Measurements from ENCODE around the gene ZCCHC14.

Gene ZCCHC14

DNA sequence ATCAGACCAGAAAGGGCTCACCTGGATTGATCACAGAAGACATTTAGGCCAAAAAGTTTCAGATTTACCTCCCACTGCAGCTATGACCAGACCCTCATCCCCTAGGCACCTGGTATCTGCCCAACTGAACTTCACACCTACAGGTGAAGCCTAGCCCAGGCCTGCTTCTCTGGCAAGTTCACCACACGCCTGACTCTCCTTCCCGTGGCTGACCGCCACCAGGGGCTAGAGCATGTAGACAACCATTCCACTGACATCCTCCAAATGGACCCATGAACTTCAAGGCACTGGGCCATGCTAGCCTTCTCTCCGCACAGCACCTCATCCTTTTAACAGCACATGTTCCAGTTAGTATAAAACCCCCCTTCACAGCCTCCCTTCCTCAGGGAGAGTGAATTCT lies 18.8 kb downstream of the ZCCHC14 start:
- no peak for DNase-seq

DNA sequence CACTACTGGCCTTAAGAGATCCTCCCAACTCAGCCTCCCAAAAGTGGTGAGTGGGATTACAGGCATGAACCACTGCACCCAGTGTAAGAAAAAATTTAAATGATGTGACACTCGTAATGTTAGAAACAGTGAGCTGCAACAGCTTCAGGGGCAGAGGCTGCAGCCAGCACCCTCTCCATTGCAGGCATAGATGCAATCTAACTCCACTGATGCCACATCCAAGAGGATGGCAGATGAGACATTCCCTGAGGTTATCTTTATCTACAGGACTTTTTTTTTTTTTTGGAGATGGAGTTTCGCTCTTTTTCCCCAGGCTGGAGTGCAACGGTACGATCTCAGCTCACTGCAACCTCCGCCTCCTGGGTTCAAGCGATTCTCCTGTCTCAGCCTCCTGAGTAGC lies 19.9 kb downstream of the ZCCHC14 start:
- DNase-seq, result no peak

DNA sequence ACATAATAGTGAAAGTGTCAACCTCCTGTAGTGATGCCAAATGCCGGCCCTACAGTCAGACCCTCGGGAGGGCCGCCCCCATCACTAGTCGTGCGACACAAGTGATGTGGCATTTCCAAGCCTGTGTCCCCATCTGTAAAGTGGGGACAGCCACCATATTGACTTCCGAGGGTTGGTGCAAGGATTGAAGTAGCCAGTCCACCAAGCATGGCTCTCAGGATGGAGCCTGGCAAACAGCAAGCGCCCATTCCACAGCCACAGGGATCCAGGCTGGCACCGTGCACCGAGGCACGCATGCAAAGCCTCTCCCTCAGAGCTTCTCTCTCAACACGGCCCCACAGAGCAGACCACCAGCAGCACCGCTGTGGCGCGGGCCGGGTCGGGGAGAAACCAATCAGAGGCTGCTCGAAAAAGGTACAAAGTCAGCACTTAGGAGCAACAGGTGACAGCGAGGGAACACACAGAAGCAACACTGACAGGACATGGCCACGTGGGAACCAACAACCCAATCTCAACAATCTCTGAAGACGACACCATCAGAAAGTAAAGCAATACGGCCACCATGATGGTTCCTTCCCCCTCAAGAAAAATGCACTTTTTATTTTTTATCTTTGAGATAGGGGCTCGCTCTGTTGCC lies 20.6 kb downstream of the ZCCHC14 start:
- DNase-seq, result no peak

DNA sequence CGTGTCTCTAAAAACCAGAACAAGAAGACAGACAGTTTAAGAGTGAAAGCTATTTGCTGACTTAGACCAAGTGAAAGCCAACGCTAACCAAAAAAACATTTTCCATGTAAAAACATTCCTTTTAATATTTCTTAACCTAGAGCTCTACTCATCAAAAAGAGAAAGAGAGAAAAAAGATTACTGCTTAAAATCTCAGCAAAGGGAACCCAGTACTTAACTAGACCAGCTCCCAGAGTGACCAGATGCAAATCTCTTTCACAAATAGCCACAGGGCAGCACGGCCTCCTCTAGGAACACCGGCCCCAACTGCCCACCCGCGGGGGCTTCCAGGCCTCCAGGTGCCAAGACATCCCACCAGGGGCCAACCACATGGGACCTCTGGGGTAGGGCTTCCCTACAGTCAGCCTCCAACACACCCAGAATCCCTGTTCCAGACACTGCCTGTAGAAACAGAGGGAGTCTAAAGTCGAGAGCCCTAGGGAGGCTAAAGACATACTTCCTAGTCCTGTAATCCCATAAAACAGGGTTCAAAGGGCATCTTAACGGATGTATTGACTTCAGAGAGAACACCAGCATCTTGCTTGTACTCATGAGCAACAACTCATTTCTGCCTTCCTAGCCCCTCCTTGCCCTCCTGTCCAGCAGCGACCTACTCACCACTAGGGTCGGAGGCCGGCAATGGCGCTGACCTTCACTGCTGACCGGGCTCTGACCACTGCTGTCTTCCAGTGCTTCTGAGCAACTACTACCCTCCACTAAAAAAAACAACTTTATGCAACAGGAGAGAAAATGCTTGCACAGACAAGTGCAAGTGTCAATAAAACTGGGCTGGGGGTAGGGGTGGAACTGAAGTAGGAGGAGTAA lies 21.3 kb downstream of the ZCCHC14 start:
- no peak for DNase-seq

DNA sequence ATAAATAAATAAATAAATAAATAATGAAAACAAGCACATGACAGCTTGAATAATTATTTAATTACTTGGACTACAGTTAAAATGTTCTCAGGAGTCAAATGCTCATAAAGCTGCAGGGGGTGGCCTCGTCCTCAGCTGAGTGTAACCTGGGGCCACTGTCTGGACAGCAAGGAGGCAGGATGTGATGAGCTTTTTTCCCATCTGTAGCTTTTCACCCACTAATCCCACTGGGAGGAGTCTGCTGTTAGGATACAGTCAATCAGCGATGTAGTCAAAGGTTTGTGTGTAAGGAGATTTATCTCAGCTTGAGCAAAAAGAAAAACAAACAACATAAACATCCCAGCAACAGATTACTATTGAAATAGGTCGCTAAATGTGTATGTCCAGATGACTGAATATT lies 22.5 kb downstream of the ZCCHC14 start:
- no peak for DNase-seq

DNA sequence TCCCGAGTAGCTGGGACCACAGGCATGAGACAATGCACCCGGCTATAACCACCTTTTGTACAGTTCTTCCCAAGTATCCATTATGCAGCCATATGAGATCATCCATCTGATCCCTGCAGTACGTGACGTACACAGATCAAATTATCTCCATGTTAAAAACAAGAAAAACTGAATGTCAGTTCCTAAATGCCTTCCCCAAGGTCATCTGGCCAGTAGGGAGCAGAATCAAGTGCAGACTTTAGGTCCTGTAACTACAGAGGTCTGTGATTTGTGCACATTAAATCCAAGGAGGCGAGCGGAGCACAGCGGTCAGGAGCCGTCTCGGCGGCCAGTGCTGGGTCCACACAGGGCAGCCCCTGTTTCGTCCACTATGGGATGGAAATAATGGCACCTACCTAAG lies 23.7 kb downstream of the ZCCHC14 start:
- no peak for DNase-seq

DNA sequence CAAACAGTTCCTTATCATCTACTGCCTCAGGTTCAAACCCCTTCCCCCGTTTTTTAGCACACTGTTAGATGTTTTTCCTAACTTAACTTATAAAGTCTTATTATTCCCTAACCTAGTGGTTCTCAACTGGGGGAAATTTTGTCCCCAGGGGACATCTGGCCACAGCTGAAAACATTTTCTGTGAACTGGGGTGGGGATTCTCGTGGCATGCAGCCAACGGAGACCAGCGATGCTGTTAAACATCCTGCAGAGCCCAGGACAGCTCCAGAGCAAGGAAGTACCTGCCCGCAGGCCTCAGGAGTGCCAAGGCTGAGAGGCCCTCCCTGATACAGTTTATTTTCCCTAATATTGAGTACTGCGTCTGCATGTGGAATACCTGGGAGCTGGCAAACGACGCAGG lies 24.3 kb downstream of the ZCCHC14 start:
- DNase-seq, result no peak

DNA sequence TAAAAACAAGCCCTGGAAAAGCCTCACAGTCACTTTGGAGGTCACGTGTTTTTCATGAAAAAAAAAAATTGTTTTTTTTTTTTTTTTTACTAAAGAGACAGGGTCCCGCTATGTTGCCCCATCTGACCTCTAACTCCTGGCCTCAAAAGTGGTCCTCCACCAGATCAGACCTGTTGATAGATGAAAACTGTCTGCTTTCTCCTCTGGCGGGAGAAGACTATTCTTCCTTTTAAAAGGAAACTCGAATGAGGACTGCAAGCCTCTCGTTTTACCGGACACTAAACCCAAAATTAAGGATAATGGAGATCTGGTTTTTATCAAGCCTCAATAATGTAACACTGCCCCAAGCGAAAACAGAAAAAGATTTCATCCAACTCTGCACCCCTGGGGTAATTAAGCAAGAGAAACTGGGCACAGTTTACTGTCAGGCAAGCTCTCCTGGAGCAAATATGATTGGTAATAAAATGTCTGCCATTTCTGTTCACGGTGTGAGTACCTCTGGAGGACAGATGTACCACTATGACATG lies 25.8 kb downstream of the ZCCHC14 start:
- DNase-seq, result no peak

DNA sequence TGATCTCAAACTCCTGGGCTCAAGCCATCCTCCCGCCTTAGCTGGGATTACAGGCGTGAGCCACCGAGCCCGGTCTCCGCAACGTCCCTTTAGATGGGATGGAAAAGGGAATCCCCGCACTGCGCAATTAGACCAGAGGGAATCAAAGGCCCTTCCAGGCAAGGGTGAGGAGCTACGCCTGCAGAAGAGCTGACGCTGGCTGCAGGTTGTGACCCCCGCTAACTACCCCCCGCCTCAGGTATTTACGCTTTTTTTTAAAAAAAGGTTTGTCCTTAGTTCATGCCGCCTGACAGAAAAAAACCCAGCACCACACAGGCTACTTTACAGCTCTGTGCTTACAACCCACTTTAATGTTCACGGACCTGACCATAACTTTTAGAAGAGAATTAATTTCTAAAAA lies 26.9 kb downstream of the ZCCHC14 start:
- no peak for DNase-seq

DNA sequence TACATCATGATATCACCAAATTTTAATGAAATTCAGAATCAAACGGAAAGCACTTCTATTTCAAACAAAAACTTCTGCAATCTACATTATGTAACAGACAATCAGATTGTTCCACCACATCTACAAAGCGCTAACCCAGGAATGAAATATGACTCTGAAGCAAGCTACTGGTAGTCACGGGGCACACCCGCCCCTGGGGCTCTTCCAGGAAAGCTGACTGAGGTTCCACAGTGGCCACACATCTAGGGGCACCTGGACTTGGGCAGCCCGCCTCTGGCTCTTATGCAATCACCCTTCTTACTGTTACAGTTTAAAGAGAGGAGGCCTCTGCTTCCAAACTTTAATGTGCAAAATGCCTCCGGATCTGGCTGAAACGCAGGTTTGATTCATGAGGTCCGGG lies 27.5 kb downstream of the ZCCHC14 start:
- DNase-seq, result peak; percentile 91

DNA sequence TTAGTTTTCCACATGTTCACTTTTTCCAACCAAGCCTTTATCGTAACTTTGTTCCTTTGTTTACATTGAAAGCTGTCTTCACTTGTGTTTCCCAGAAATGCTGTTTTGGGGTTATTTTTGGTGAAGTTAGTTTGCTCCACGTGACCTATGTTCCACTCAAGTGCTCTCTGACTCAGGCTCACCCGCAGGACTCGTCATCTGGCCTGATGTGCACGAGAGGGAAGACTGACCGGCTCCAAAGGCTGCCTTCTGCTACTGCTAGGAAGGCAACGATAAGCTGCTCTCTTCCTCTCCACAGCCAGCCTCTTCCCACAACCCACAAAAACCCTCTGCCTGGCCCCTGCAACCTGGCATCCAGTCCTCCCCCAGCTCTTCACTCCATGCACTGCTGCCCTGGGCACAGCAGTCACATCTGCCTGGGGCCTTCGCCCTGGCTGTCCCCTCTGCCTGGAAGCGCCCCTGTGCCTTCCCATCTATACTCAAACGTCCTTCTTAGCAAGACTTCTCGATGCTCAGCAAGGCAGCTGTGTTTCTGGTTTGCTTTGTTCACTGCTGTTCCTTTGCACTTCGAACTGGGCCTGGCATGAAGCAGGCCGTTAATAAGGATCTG lies 28.0 kb downstream of the ZCCHC14 start:
- DNase-seq, result peak; percentile 95

DNA sequence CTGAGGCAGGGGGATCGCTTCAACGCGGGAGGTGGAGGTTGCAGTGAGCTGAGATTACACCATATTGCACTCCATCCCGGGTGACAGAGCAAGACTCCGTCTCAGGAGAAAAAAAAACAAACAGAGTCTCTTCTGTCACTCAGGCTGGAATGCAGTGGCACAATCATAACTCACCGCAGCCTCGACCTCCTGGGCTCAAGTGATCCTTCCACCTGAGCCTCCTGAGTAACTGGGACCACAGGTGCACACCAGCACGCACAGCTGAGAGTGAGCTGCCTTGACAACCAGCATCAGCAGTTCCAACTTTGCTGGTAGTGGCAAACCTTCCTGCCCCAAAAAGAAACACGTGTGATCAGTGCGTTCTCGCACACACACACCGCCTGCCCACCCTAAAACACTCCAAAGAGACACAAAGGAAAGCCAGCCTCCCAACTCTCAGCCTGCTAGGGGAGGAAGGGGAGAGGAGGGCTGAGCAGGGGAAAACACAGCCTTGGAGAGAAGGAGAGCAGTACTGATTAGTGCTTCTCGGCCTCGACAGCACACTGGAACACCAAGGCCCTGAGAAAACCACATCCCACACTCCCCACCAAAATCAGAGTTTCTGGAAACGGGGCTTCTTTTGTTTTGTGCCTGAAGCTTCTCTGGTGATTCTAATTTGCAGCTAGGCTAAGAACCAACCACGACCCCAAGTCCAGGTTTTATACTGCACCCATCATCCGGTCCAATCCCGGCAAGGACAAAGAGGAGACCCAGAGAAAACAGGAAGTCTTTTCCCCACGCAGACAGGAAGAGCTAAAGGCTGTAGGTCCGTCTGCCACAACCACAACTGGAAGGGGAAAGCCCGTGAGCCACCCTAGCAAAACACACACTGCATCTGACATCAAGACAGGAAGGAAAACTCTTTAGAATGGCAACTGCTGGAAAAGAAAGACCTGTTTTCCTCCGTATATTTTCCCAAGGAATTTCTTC lies 28.8 kb downstream of the ZCCHC14 start:
- DNase-seq, result peak; percentile 94

DNA sequence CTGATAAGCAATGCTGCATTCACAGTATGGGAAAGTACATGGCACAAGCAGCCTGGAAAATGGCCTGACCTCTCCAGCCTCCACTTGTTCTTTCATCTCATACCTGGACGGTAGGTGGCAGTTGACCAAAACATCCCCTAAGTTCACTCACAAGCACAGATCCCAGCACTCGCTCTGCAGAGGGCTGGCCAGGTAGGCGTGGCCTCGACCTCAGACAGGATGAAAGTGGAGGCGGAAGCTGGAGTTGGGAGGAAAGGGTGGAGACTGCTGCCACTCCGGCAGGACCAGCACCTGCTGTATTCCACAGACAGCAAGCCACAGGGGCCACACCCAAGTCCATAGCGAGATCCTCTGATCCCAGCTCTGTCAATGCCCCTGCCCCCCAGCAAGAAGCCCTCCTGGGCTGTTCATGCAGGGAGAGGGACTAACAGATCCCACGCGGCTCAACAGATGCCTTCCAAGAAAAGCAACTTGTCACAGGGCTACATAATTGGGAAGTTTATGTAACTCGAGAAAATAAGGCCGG lies 31.3 kb downstream of the ZCCHC14 start:
- DNase-seq, result peak; percentile 39

DNA sequence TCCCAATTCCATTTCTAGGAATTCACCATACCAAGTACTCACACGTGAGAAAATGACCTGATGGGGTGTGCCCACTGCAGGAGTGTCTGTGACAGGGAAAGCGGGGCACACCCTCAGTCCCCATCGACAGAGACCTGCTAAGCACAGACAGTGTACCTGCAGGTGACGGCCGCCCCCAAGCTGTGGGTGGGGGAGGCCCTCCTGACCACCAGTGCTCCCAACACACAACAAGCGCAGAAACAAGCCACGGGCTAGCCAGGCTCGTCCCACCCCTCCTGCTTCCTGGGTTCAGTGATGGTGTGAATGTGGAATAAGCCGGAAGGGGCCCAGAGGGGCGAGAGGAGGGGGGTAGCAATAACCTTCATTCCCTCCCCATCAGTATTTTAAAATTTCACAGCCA lies 31.9 kb downstream of the ZCCHC14 start:
- no peak for DNase-seq

DNA sequence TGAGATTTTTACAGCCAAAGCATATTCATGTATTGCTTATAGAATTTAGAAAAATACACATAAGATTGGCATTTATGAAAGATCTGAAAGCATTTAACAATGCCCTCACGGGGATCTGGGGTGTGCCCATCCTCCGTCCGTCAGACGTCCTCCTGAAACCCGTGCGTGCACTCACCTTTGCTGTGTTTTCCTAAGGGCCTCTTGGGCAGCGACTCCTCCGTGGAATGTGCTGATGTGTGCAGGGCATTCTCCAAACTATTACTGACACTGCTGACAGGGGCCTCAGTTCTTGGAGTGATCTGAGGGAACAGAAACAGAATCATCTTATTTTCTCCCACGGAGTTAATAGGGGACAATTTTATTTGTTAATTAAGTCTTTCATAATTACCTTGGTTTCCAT lies 33.0 kb downstream of the ZCCHC14 start:
- DNase-seq, result no peak

DNA sequence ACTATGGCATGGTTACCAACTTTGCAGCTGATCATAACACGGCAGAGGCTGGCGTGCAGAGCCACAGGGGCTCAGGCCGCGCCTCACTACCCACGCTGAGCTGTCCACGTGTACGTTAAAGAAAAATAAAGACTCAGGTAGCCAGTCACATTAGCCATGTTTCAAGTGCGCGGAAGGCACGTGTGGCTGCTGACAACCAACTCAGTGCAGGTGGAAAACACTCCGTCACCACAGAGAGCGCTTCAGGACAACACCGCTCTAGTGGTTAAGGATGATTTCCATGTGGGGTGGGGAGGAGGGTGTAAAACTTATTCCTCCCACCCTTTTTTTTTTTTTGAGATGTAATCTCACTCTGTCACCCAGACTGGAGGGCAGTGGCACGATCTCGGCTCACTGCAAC lies 33.8 kb downstream of the ZCCHC14 start:
- no peak for DNase-seq

DNA sequence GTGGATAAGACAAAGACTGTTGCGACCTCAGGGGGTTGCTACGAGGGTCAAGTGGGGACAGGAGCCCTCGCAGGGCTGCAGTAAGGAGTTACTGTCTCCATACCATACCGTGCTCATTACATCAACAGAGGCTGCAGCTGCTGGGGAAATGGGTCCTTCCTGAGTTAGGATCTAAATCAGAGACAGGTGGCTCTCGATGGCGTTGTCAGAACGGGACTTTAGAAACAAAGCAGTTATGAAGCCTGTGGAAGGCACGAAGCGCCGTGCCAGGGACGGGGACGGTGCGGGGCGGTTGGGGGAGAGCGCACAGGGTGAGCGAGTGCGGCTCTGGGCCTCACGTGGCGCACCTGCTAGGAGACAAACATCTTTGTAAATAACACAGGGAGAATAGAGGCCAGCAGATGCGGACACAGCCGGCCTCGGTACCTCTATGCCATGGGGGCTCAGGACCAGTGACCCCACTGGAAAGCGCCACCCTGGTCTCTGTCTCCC lies 34.4 kb downstream of the ZCCHC14 start:
- DNase-seq, result no peak

DNA sequence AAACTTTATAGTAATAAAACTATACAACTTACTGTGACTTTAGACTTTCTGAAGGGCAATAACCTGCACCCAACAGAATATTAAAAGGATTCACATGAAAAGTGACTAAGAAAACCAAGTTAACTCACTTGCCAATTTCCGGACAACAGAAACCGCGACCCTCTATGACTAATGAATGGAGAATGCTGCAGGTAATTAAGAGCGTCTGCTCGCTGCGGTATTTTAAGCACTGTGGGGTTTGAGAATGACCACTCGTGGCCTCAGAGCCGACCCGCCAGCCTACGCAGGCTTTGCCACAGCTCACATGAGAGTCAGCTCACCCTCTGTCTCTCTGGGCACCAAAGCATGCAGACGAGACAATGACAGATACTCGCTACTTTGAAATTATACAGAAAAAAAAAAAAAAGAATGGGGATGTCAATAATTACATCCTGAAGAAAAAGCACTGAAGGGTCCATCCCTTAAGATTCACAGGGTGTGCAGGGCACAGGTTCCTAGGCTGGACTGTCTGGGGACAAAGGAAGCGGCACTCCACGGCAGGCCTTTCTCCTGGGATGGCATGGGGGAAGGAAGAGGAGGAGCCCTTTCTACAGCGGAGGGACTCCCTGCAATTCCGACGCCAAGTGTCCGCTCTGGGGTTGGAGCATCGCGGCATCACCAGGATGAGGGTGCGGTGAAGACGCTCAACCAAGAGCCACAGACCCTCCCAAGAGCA lies 35.0 kb downstream of the ZCCHC14 start:
- peak; percentile 15 for DNase-seq

DNA sequence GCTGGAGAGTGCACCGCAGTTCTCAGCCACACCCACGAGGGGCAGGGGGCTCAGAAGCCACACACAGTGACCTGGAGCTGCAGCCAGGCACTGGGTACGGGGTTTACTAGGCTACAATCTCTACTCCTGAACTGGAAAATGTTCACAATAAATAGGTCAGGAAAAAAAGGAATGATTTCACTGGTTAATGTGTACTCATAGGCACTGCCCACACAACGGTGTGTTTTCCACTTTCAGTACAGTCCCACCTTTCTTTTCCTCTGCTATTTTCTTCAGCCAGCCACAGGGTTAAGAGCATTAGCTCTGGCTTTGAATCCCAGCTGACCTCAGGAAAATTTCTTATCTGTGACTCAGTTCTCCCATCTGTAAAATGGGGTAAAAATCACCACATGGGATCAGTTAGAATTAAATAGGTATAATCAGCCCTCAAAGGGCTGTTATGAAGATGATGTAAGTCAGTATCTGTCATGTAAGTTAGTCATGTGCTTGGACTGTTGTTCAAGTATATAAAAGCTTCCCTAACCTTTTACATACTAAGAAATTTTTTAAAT lies 35.7 kb downstream of the ZCCHC14 start:
- no peak for DNase-seq

DNA sequence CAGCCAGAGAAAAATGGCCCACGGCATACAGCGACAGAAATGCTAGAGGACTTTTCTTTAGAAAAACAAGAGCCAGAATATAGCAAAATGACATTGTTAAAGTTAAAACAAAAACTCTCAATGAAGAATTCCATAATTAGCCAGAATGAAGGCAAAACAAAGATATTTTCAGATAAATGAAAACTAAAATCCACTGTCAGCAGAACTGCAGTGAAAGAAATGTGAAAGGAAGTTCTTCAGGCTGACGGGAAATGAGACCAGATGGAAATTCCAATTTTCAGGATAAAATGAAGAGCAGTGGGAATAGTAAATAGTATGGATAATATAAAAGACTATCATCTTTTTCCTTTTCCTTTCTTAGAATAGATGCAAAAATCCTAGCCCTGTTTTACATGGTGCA lies 38.4 kb downstream of the ZCCHC14 start:
- DNase-seq, result no peak

DNA sequence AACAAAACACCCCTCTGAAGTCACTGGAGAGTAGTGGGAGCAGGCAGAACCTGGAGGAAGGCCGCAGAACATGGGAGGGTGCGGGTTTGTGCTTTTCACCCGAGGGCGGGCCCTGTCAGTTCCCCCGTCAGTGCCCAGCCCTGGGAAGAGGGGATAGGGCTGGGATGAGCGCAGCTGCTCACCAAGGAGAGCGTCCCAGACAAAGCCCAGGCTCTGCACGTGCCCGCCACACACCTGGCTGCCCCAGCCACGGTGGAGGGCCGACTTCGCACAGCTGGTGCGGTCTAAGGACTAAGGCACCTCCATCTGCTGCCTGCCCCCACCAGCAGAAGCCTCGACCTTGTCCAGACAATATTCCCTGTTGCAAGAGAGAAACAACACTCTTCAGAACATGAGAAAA lies 39.5 kb downstream of the ZCCHC14 start:
- no peak for DNase-seq
